ENCODE results near the gene HOXA11.

GRCh38 chr7:27171637-27172314, 13.3 kb downstream of the HOXA11 start:
- TF ChIP-seq POLR2A (IDR thresholded peaks at IDR 0.05) (no peak), CTCF (IDR thresholded peaks at IDR 0.05) (no peak)
